GM21390 (cell line): ENCODE data around the gene ZC3H12C.
"Not testable (repeated sequence)": the region's sequence is repeated elsewhere in the genome, so short reads cannot be mapped to it uniquely, and the experiment has no call there.

Experiments
- ATAC-seq: cut with Tn5 transposase; IDR thresholded peaks from one replicate; pipeline ENCODE4 v1.9.1; 2021; ENCODE audit not compliant: unreplicated experiment

The ZC3H12C gene

DNA sequence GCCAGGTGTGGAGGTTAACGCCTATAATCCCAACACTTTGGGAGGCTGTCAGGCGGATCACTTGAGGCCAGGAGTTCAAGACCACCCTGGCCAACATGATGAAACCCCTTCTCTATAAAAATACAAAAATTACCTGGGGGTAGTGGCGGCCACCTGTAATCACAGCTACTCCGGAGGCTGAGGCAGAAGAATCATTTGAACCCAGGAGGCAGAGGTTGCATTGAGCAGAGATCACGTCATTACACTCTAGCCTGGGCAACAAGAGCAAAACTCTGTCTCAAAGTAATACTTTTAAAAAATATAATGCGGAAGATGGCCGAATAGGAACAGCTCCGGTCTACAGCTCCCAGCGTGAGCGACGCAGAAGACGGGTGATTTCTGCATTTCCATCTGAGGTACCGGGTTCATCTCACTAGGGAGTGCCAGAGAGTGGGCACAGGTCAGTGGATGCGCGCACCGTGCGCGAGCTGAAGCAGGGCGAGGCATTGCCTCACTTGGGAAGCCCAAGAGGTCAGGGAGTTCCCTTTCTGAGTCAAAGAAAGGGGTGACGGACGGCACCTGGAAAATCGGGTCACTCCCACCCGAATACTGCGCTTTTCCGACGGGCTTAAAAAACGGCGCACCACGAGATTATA lies 115.6 kb downstream of the ZC3H12C start:
- ATAC-seq = not testable (repeated sequence)

GRCh38 chr11:110209313-110209694 lies 116.1 kb downstream of the ZC3H12C start:
- not testable (repeated sequence) for ATAC-seq

- ATAC-seq = no peak
Observed at GRCh38 chr11:110217223-110217877, 124.2 kb downstream of the ZC3H12C start.

DNA sequence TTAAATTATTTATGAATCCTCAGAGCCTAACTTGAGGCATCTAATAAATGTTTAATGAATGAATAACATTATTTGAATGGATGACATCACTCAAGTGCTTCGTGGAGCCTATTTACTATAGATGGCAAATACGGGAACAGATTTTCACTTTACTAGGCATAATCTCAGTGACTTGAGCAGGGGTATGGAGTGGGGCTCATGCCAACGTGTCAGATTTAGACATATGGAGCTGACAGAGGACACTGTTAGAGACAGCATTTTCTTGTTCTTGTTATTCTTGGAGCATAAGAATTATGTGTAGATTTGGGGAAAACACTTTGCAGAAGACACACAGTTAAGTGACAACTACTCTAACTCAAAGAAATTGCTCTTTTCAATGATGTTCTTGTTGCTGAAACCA lies 124.7 kb downstream of the ZC3H12C start:
- no peak for ATAC-seq

GRCh38 chr11:110219006-110219785 lies 126.0 kb downstream of the ZC3H12C start:
- ATAC-seq = no peak
